Measurements from ENCODE around the gene TMEM145.

GRCh38 chr19:42285988-42286348, 27.1 kb upstream of the TMEM145 start:
- TF ChIP-seq TAF1 (IDR thresholded peaks at IDR 0.05; ENCODE audit: borderline replicate concordance, low read depth, low read length) = no peak
- TF ChIP-seq POLR2A (IDR thresholded peaks at IDR 0.05; ENCODE audit: low read depth, low read length) = no peak

Measured in GM12892 (cell line).